Hepatocyte (in vitro differentiated cells): ENCODE measurements around the gene SLC17A8. TPM values are rescaled to one million over a fixed set of nuclear protein-coding genes. Genes with fewer than 3 reads are reported as not detected.

ENCODE experiments used
- DNase-seq: peaks from one replicate; pipeline ENCODE4 v3.0.0-alpha.2; 2016; ENCODE audit warnings: low spot score
- H2AFZ ChIP-seq: fragments of 200-600 bp; sonication (generic); 2 replicates; pipeline ENCODE4 v1.6.0; 2016; ENCODE audit warnings: antibody characterized with exemption, mild to moderate bottlenecking
- H3K27ac ChIP-seq: fragments of 200-600 bp; sonication (generic); 2 replicates; pipeline ENCODE4 v1.5.1; 2016; ENCODE audit warnings: mild to moderate bottlenecking
- H3K27me3 ChIP-seq: fragments of 200-600 bp; sonication (generic); 2 replicates; pipeline ENCODE4 v1.6.1; 2016
- H3K36me3 ChIP-seq: fragments of 200-600 bp; sonication (generic); replicated peaks from 2 replicates; pipeline ENCODE4 v1.5.1; 2016; ENCODE audit warnings: low read depth; ENCODE audit not compliant: insufficient read depth
- H3K4me1 ChIP-seq: fragments of 200-600 bp; sonication (generic); 2 replicates; pipeline ENCODE4 v1.5.1; 2016; ENCODE audit warnings: mild to moderate bottlenecking, moderate library complexity; ENCODE audit not compliant: insufficient read depth
- H3K4me2 ChIP-seq: fragments of 200-600 bp; sonication (generic); 2 replicates; pipeline ENCODE4 v1.6.0; 2016
- H3K4me3 ChIP-seq: fragments of 200-600 bp; sonication (generic); 2 replicates; pipeline ENCODE4 v1.5.1; 2016; ENCODE audit warnings: mild to moderate bottlenecking
- H3K79me2 ChIP-seq: fragments of 200-600 bp; sonication (generic); 2 replicates; pipeline ENCODE4 v1.6.0; 2017; ENCODE audit warnings: mild to moderate bottlenecking
- H3K9me2 ChIP-seq: fragments of 200-600 bp; sonication (generic); replicated peaks from 2 replicates; pipeline ENCODE4 v1.6.0; 2017; ENCODE audit warnings: mild to moderate bottlenecking; ENCODE audit not compliant: insufficient read depth
- H3K9me3 ChIP-seq: fragments of 200-600 bp; sonication (generic); 2 replicates; pipeline ENCODE4 v1.5.1; 2016; ENCODE audit warnings: low read depth, mild to moderate bottlenecking
- H4K20me1 ChIP-seq: fragments of 200-600 bp; sonication (generic); 2 replicates; pipeline ENCODE4 v1.6.0; 2016; ENCODE audit warnings: mild to moderate bottlenecking; ENCODE audit not compliant: insufficient read depth, poor library complexity, severe bottlenecking
- EZH2 ChIP-seq: fragments of 200-600 bp; sonication (generic); IDR thresholded peaks from 2 replicates; pipeline ENCODE4 v1.6.1; 2016; ENCODE audit warnings: antibody characterized with exemption, mild to moderate bottlenecking, borderline replicate concordance
- EZH2phosphoT487 ChIP-seq: fragments of 200-600 bp; sonication (generic); IDR thresholded peaks from one replicate; pipeline ENCODE4 v1.6.1; 2018; ENCODE audit warnings: antibody characterized with exemption, mild to moderate bottlenecking, low read depth, moderate library complexity; ENCODE audit not compliant: unreplicated experiment, severe bottlenecking
- WGBS: methylation state at CpG from one replicate; pipeline ENCODE4 v1.1.6; 2016; ENCODE audit warnings: low lambda C conversion rate; ENCODE audit errors: missing lambda C conversion rate; 5-methylcytosine and 5-hydroxymethylcytosine counted together
- polyA plus RNA-seq: library from polyadenylated mRNA; unstranded; fragments of >200 nt; fragmentation: Nextera tagmentation; extraction: Ambion mirVana; gene quantifications from 2 replicates; pipeline ENCODE4 v1.2.1, GENCODE V29; 2016
- total RNA-seq: library from RNA; depleted of rRNA; stranded (reverse); fragments of >200 nt; gene quantifications from 2 replicates; pipeline ENCODE4 v1.2.3, GENCODE V29; 2014
- TF ChIP-seq, protein P1 (sequence below): fragments of 200-600 bp; sonication (generic); IDR thresholded peaks from 2 replicates; pipeline ENCODE4 v1.5.1; 2016; ENCODE audit warnings: antibody characterized with exemption, mild to moderate bottlenecking; ENCODE audit not compliant: poor library complexity

SLC17A8 gene
- total and polyA plus RNA-seq, 2 experiments from 2014 or later = 0.10 TPM; not detected in 1

- H3K27me3 ChIP-seq = peaks cover 3% of the 10 kb centered on the region
- H2AFZ ChIP-seq = no peak overlapping the region
- H3K9me3 ChIP-seq = no peaks in the 10 kb centered on the region
- no peaks in the 10 kb centered on the region for H3K9me2 ChIP-seq
- H3K4me2 ChIP-seq = no peak overlapping the region
- H3K4me1 ChIP-seq = no peaks in the 10 kb centered on the region
- no peak overlapping the region for H3K4me3 ChIP-seq
- 73% methylated on average over 3 of the region's 3 CpGs for WGBS
- H3K79me2 ChIP-seq = no peaks in the 10 kb centered on the region
- TF ChIP-seq EZH2phosphoT487 = no peak
- TF ChIP-seq, protein P1, sequence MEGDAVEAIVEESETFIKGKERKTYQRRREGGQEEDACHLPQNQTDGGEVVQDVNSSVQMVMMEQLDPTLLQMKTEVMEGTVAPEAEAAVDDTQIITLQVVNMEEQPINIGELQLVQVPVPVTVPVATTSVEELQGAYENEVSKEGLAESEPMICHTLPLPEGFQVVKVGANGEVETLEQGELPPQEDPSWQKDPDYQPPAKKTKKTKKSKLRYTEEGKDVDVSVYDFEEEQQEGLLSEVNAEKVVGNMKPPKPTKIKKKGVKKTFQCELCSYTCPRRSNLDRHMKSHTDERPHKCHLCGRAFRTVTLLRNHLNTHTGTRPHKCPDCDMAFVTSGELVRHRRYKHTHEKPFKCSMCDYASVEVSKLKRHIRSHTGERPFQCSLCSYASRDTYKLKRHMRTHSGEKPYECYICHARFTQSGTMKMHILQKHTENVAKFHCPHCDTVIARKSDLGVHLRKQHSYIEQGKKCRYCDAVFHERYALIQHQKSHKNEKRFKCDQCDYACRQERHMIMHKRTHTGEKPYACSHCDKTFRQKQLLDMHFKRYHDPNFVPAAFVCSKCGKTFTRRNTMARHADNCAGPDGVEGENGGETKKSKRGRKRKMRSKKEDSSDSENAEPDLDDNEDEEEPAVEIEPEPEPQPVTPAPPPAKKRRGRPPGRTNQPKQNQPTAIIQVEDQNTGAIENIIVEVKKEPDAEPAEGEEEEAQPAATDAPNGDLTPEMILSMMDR = no peak
- TF ChIP-seq EZH2 = no peak
- no peak overlapping the region for H3K27ac ChIP-seq
- H3K36me3 ChIP-seq = no peaks in the 10 kb centered on the region
- H4K20me1 ChIP-seq = no peaks in the 10 kb centered on the region
- no peak for DNase-seq
Measured at GRCh38 chr12:100450735-100451134, 93.9 kb downstream of the SLC17A8 start.

- no peak overlapping the region for H3K4me2 ChIP-seq
- H3K36me3 ChIP-seq = no peaks in the 10 kb centered on the region
- H3K79me2 ChIP-seq = no peaks in the 10 kb centered on the region
- H3K9me3 ChIP-seq = no peaks in the 10 kb centered on the region
- TF ChIP-seq, protein P1 = no peak
- no peak for TF ChIP-seq EZH2phosphoT487
- TF ChIP-seq EZH2 = no peak
- H2AFZ ChIP-seq = no peak overlapping the region
- H3K4me3 ChIP-seq = no peak overlapping the region
- DNase-seq = no peak
- H3K27me3 ChIP-seq = peaks cover 3% of the 10 kb centered on the region
- H3K9me2 ChIP-seq = no peaks in the 10 kb centered on the region
- WGBS = 80% methylated on average over 3 of the region's 3 CpGs
- H3K4me1 ChIP-seq = no peaks in the 10 kb centered on the region
- H3K27ac ChIP-seq = no peak overlapping the region
- no peaks in the 10 kb centered on the region for H4K20me1 ChIP-seq
Measured at GRCh38 chr12:100453951-100454350, 97.1 kb downstream of the SLC17A8 start.

DNA sequence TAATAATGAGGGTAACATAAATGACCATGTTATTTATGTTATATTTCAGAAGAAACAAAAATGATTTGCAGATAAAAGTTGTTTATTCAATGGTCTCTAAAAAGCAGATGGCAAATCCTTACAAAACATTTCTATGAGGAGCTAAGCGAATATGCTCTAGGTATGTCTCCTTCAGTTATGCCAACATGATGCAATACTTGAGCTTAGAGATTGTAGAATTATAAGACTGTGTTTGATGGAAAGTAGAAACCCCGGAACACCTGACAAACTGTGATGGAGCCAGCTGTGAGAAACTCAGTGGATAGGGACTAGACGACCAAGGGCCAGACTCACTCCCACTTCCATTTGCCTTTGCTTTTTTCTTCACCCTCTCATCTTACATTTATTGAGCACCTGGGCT is 99.0 kb downstream of the SLC17A8 start:
- DNase-seq = no peak
- Histone ChIP-seq H3K9me2 (no peaks in the 10 kb centered on the region), H2AFZ (no peak overlapping the region), H3K4me3 (no peak overlapping the region), H3K4me1 (no peaks in the 10 kb centered on the region), H3K4me2 (no peak overlapping the region), H4K20me1 (no peaks in the 10 kb centered on the region), H3K79me2 (no peaks in the 10 kb centered on the region), H3K9me3 (no peaks in the 10 kb centered on the region), H3K27ac (no peak overlapping the region), H3K27me3 (no peaks in the 10 kb centered on the region), H3K36me3 (no peaks in the 10 kb centered on the region)
- TF ChIP-seq, protein P1 = no peak
- no peak for TF ChIP-seq EZH2phosphoT487
- TF ChIP-seq EZH2 = no peak
- 86% methylated on average over 3 of the region's 3 CpGs for WGBS

- no peaks in the 10 kb centered on the region for H3K9me2 ChIP-seq
- no peak overlapping the region for H2AFZ ChIP-seq
- H3K27me3 ChIP-seq = no peaks in the 10 kb centered on the region
- DNase-seq = no peak
- no peak overlapping the region for H3K4me3 ChIP-seq
- H3K36me3 ChIP-seq = no peaks in the 10 kb centered on the region
- no peaks in the 10 kb centered on the region for H3K9me3 ChIP-seq
- H4K20me1 ChIP-seq = no peaks in the 10 kb centered on the region
- WGBS = 84% methylated on average over 4 of the region's 4 CpGs
- no peaks in the 10 kb centered on the region for H3K4me1 ChIP-seq
- no peaks in the 10 kb centered on the region for H3K79me2 ChIP-seq
- H3K4me2 ChIP-seq = no peak overlapping the region
- TF ChIP-seq EZH2 (no peak), EZH2phosphoT487 (no peak)
- TF ChIP-seq, protein P1 = no peak
- no peak overlapping the region for H3K27ac ChIP-seq
Measured at GRCh38 chr12:100458191-100458590, 101.3 kb downstream of the SLC17A8 start.
